ENCODE results near the gene FAM209B.

DNA sequence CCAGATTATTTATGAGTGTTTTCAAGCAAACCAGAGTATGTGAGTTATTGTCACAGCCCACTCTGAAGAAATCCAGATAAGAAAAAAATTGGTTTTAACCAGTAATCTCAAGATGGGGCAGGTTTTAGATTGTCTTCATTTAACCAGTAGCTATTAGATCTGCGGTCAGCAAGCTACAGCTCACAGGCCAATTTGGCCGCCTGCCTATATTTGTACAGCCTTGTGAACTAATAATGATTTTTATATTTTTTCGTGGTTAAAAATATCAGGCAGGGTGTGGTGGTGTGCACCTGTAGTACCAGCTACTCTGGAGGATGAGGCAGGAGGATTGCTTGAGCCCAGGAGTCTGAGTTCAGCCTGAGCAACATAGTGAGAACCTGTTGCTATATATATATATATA is 5.0 kb downstream of the FAM209B start:
- TF ChIP-seq SETDB1 (IDR thresholded peaks at IDR 0.05; ENCODE audit: low read length) (no peak), SMC3 (conservative IDR thresholded peaks at IDR 0.05; ENCODE audit: insufficient read depth, low read depth, low read length) (no peak), ZNF143 (CRISPR knock-in tag; IDR thresholded peaks at IDR 0.05) (no peak), RB1 (IDR thresholded peaks at IDR 0.05; ENCODE audit: low read depth) (no peak), TCF7L2 (IDR thresholded peaks at IDR 0.05; ENCODE audit: low read depth, low read length) (no peak), FOXK1 (CRISPR knock-in tag; IDR thresholded peaks at IDR 0.05; ENCODE audit: borderline replicate concordance) (no peak), CHD1 (IDR thresholded peaks at IDR 0.05; ENCODE audit: low read length) (no peak), NBN (IDR thresholded peaks at IDR 0.05; ENCODE audit: low read depth) (no peak)
- TF ChIP-seq, protein P1, sequence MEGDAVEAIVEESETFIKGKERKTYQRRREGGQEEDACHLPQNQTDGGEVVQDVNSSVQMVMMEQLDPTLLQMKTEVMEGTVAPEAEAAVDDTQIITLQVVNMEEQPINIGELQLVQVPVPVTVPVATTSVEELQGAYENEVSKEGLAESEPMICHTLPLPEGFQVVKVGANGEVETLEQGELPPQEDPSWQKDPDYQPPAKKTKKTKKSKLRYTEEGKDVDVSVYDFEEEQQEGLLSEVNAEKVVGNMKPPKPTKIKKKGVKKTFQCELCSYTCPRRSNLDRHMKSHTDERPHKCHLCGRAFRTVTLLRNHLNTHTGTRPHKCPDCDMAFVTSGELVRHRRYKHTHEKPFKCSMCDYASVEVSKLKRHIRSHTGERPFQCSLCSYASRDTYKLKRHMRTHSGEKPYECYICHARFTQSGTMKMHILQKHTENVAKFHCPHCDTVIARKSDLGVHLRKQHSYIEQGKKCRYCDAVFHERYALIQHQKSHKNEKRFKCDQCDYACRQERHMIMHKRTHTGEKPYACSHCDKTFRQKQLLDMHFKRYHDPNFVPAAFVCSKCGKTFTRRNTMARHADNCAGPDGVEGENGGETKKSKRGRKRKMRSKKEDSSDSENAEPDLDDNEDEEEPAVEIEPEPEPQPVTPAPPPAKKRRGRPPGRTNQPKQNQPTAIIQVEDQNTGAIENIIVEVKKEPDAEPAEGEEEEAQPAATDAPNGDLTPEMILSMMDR (IDR thresholded peaks at IDR 0.05 in 2 of 3, conservative IDR thresholded peaks at IDR 0.05 in 1 of 3; ENCODE audit: insufficient read depth in 2 of 3, low read depth in 1 of 3, low read length in 3 of 3), result no peak
- TF ChIP-seq, protein P2, sequence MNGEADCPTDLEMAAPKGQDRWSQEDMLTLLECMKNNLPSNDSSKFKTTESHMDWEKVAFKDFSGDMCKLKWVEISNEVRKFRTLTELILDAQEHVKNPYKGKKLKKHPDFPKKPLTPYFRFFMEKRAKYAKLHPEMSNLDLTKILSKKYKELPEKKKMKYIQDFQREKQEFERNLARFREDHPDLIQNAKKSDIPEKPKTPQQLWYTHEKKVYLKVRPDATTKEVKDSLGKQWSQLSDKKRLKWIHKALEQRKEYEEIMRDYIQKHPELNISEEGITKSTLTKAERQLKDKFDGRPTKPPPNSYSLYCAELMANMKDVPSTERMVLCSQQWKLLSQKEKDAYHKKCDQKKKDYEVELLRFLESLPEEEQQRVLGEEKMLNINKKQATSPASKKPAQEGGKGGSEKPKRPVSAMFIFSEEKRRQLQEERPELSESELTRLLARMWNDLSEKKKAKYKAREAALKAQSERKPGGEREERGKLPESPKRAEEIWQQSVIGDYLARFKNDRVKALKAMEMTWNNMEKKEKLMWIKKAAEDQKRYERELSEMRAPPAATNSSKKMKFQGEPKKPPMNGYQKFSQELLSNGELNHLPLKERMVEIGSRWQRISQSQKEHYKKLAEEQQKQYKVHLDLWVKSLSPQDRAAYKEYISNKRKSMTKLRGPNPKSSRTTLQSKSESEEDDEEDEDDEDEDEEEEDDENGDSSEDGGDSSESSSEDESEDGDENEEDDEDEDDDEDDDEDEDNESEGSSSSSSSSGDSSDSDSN (IDR thresholded peaks at IDR 0.05; ENCODE audit: borderline replicate concordance in 1 of 2, low read depth in 2 of 2, low read length in 2 of 2), result no peak
- TF ChIP-seq, protein P3, sequence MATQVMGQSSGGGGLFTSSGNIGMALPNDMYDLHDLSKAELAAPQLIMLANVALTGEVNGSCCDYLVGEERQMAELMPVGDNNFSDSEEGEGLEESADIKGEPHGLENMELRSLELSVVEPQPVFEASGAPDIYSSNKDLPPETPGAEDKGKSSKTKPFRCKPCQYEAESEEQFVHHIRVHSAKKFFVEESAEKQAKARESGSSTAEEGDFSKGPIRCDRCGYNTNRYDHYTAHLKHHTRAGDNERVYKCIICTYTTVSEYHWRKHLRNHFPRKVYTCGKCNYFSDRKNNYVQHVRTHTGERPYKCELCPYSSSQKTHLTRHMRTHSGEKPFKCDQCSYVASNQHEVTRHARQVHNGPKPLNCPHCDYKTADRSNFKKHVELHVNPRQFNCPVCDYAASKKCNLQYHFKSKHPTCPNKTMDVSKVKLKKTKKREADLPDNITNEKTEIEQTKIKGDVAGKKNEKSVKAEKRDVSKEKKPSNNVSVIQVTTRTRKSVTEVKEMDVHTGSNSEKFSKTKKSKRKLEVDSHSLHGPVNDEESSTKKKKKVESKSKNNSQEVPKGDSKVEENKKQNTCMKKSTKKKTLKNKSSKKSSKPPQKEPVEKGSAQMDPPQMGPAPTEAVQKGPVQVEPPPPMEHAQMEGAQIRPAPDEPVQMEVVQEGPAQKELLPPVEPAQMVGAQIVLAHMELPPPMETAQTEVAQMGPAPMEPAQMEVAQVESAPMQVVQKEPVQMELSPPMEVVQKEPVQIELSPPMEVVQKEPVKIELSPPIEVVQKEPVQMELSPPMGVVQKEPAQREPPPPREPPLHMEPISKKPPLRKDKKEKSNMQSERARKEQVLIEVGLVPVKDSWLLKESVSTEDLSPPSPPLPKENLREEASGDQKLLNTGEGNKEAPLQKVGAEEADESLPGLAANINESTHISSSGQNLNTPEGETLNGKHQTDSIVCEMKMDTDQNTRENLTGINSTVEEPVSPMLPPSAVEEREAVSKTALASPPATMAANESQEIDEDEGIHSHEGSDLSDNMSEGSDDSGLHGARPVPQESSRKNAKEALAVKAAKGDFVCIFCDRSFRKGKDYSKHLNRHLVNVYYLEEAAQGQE (IDR thresholded peaks at IDR 0.05; ENCODE audit: borderline replicate concordance), result no peak
- TF ChIP-seq, protein P3 (CRISPR knock-in tag; IDR thresholded peaks at IDR 0.05; ENCODE audit: low read depth), result no peak

Data from K562 (cell line).